H9 (cell line): Measurements from ENCODE around the gene CNNM3. TPM values are rescaled to one million over a fixed set of nuclear protein-coding genes. Genes with fewer than 3 reads are reported as not detected.
A peak's percentile ranks its signal among the peaks of the same experiment; 100 is the strongest.

Experiments used
- DNase-seq: peaks from one replicate; pipeline ENCODE4 v3.0.0-alpha.2; 2017
- H2AFZ ChIP-seq: one replicate; pipeline ENCODE4 v1.6.1; 2013; ENCODE audit warnings: mild to moderate bottlenecking, low read length, control low read depth, moderate library complexity
- H2AK5ac ChIP-seq: 2 replicates; pipeline ENCODE4 v1.6.1; 2013; ENCODE audit warnings: low read length, control low read depth, mixed read lengths; ENCODE audit not compliant: insufficient read length
- H2BK120ac ChIP-seq: one replicate; pipeline ENCODE4 v1.6.1; 2013; ENCODE audit warnings: low read depth, mild to moderate bottlenecking, low read length, control low read depth, inconsistent platforms; ENCODE audit not compliant: poor library complexity, severe bottlenecking
- H2BK12ac ChIP-seq: 2 replicates; pipeline ENCODE4 v1.6.1; 2013; ENCODE audit warnings: low read length, control low read depth, mixed read lengths, low read depth; ENCODE audit not compliant: insufficient read length
- H2BK15ac ChIP-seq: 2 replicates; pipeline ENCODE4 v1.6.1; 2013; ENCODE audit warnings: low read depth, low read length, control low read depth
- H2BK20ac ChIP-seq: one replicate; pipeline ENCODE4 v1.6.1; 2013; ENCODE audit warnings: low read depth, mild to moderate bottlenecking, low read length, control low read depth, inconsistent platforms; ENCODE audit not compliant: poor library complexity, severe bottlenecking
- H2BK5ac ChIP-seq: 2 replicates; pipeline ENCODE4 v1.6.1; 2013; ENCODE audit warnings: low read length, control low read depth, mixed read lengths; ENCODE audit not compliant: insufficient read length
- H3K14ac ChIP-seq: 2 replicates; pipeline ENCODE4 v1.6.1; 2013; ENCODE audit warnings: low read length, control low read depth; ENCODE audit not compliant: insufficient read depth
- H3K18ac ChIP-seq: 2 replicates; pipeline ENCODE4 v1.6.1; 2013; ENCODE audit warnings: low read depth, mild to moderate bottlenecking, mixed read lengths, low read length, control low read depth; ENCODE audit not compliant: insufficient read length
- H3K23ac ChIP-seq: 2 replicates; pipeline ENCODE4 v1.6.1; 2013; ENCODE audit warnings: low read length, control low read depth, mixed read lengths, low read depth; ENCODE audit not compliant: insufficient read length
- H3K23me2 ChIP-seq: 2 replicates; pipeline ENCODE4 v1.6.1; 2013; ENCODE audit warnings: low read depth, mild to moderate bottlenecking, mixed read lengths, low read length, control low read depth; ENCODE audit not compliant: insufficient read length, poor library complexity, severe bottlenecking
- H3K27ac ChIP-seq: 2 replicates; pipeline ENCODE4 v1.5.1; 2013; ENCODE audit warnings: low read length, control low read depth, mixed read lengths, low read depth; ENCODE audit not compliant: insufficient read length
- H3K27me3 ChIP-seq: 2 replicates; pipeline ENCODE4 v1.6.1; 2013; ENCODE audit warnings: low read length, control low read depth, inconsistent platforms; ENCODE audit not compliant: insufficient read depth
- H3K4ac ChIP-seq: 2 replicates; pipeline ENCODE4 v1.6.1; 2013; ENCODE audit warnings: low read depth, mild to moderate bottlenecking, control low read depth, inconsistent platforms, low read length, moderate library complexity
- H3K4me1 ChIP-seq: 2 replicates; pipeline ENCODE4 v1.6.1; 2013; ENCODE audit warnings: low read length, control low read depth, inconsistent platforms; ENCODE audit not compliant: insufficient read depth
- H3K4me2 ChIP-seq: 2 replicates; pipeline ENCODE4 v1.6.1; 2013; ENCODE audit warnings: low read length, control low read depth, mixed read lengths; ENCODE audit not compliant: insufficient read length, insufficient read depth
- H3K56ac ChIP-seq: 2 replicates; pipeline ENCODE4 v1.6.1; 2013; ENCODE audit warnings: low read depth, mild to moderate bottlenecking, mixed read lengths, low read length, control low read depth; ENCODE audit not compliant: insufficient read length
- H3K79me1 ChIP-seq: 2 replicates; pipeline ENCODE4 v1.6.1; 2013; ENCODE audit warnings: low read depth, mild to moderate bottlenecking, moderate library complexity, low read length, control low read depth, inconsistent platforms; ENCODE audit not compliant: insufficient read depth, poor library complexity, severe bottlenecking
- H3K79me2 ChIP-seq: 2 replicates; pipeline ENCODE4 v1.6.1; 2013; ENCODE audit warnings: low read length, control low read depth, inconsistent platforms; ENCODE audit not compliant: insufficient read depth
- H3K9ac ChIP-seq: 2 replicates; pipeline ENCODE4 v1.6.1; 2013; ENCODE audit warnings: low read length, control low read depth, mixed read lengths; ENCODE audit not compliant: insufficient read length; ENCODE audit errors: extremely low read depth
- H3K9me3 ChIP-seq: one replicate; pipeline ENCODE4 v1.6.1; 2013; ENCODE audit warnings: low read depth, low read length, inconsistent platforms; ENCODE audit not compliant: control insufficient read depth
- H3T11ph ChIP-seq: one replicate; pipeline ENCODE4 v1.6.1; 2013; ENCODE audit warnings: mild to moderate bottlenecking, low read length, control low read depth, inconsistent platforms
- H4K20me1 ChIP-seq: one replicate; pipeline ENCODE4 v1.6.1; 2013; ENCODE audit not compliant: control insufficient read depth, insufficient read length, insufficient read depth
- H4K5ac ChIP-seq: 2 replicates; pipeline ENCODE4 v1.6.1; 2013; ENCODE audit warnings: low read depth, mild to moderate bottlenecking, mixed read lengths, low read length, control low read depth; ENCODE audit not compliant: insufficient read length
- H4K8ac ChIP-seq: replicated peaks from 2 replicates; pipeline ENCODE4 v1.6.1; 2013; ENCODE audit warnings: low read length, control low read depth, mixed read lengths, low read depth; ENCODE audit not compliant: insufficient read length
- H4K91ac ChIP-seq: 2 replicates; pipeline ENCODE4 v1.6.1; 2013; ENCODE audit warnings: low read depth, mild to moderate bottlenecking, moderate library complexity, mixed read lengths, low read length, control low read depth; ENCODE audit not compliant: insufficient read length
- H3K27ac Mint-ChIP-seq, 3 experiments: 2 replicates in 2 of 3; 3 replicates in 1 of 3; pipeline ENCODE4 v1.8.0; 2020 to 2021; ENCODE audit warnings: mixed read lengths in 3 of 3, mild to moderate bottlenecking in 1 of 3, moderate library complexity in 1 of 3
- H3K27me3 Mint-ChIP-seq: 2 replicates; pipeline ENCODE4 v1.8.0; 2021; ENCODE audit warnings: low read depth, mild to moderate bottlenecking, moderate library complexity, mixed read lengths
- H3K36me3 Mint-ChIP-seq, 3 experiments: 2 replicates in 2 of 3; 3 replicates in 1 of 3; pipeline ENCODE4 v1.8.0; 2020 to 2021; ENCODE audit warnings: low read depth in 3 of 3, mixed read lengths in 3 of 3; ENCODE audit not compliant: insufficient read depth in 1 of 3
- H3K4me1 Mint-ChIP-seq, 2 experiments: 2 replicates each; pipeline ENCODE4 v1.8.0; 2020; ENCODE audit warnings: mixed read lengths in 2 of 2
- H3K4me3 Mint-ChIP-seq, 2 experiments: 2 replicates in 1 of 2; 3 replicates in 1 of 2; pipeline ENCODE4 v1.8.0; 2020 to 2021; ENCODE audit warnings: mild to moderate bottlenecking in 2 of 2, mixed read lengths in 2 of 2, moderate library complexity in 1 of 2
- H3K9me3 Mint-ChIP-seq, 2 experiments: 2 replicates in 1 of 2; 3 replicates in 1 of 2; pipeline ENCODE4 v1.8.0; 2020; ENCODE audit warnings: mild to moderate bottlenecking in 2 of 2, mixed read lengths in 2 of 2, moderate library complexity in 1 of 2
- CTCF ChIP-seq: fragments of 200-600 bp; sonication (generic); conservative IDR thresholded peaks from 3 replicates; pipeline ENCODE4 v1.8.0; 2021; ENCODE audit warnings: antibody characterized with exemption, mild to moderate bottlenecking
- WGBS: extraction: QIAGEN DNeasy Blood & Tissue Kit; methylation state at CpG from one replicate; pipeline ENCODE4 v1.1.7; 2013; ENCODE audit warnings: missing lambda C conversion rate, low lambda C conversion rate, mixed read lengths; ENCODE audit not compliant: insufficient read length; ENCODE audit errors: extremely low coverage; 5-methylcytosine and 5-hydroxymethylcytosine counted together
- long read RNA-seq: library from polyadenylated mRNA; unstranded; transcript quantifications from one replicate; pipeline ENCODE4 v2.0.0, GENCODE V29; 2020
- total RNA-seq: library from RNA; stranded (reverse); gene quantifications from 2 replicates; pipeline ENCODE4 v1.2.1, GENCODE V29; 2021

Gene CNNM3
- 22.8 and 25.0 TPM in 2 replicates for total RNA-seq
- long read RNA-seq, partial matches to known transcripts, result 1 of 3 reads
- long read RNA-seq, other reads (novel, unspliced or antisense), result 2 of 3 reads

- Histone ChIP-seq H3K9me3 (no peaks in the 10 kb centered on the region), H4K91ac (no peak within 1 kb of the TSS), H3K23ac (no peak within 1 kb of the TSS), H2AFZ (peak within 1 kb of the TSS; percentile 79), H3K79me2 (peaks cover 2% of the 10 kb centered on the region; the same call in 1 of the 2 replicates), H2BK120ac (no peak within 1 kb of the TSS), H3K27ac (no peak within 1 kb of the TSS), H3K4me1 (peaks cover 3% of the 10 kb centered on the region; the same call in 1 of the 2 replicates), H3K27me3 (no peaks in the 10 kb centered on the region), H2BK20ac (no peak within 1 kb of the TSS), H3K4ac (no peak within 1 kb of the TSS), H3K4me2 (peak within 1 kb of the TSS; percentile 85), H3K56ac (no peak within 1 kb of the TSS), H3K14ac (peak within 1 kb of the TSS; percentile 10; the same call in 1 of the 2 replicates), H2BK12ac (no peak within 1 kb of the TSS), H2BK15ac (no peak within 1 kb of the TSS; the same call in 1 of the 2 replicates), H3K79me1 (peaks cover 2% of the 10 kb centered on the region), H2BK5ac (no peak within 1 kb of the TSS), H4K5ac (no peak within 1 kb of the TSS), H4K20me1 (peaks cover 2% of the 10 kb centered on the region), H3K18ac (no peak within 1 kb of the TSS), H3K23me2 (peaks cover 7% of the 10 kb centered on the region), H3T11ph (no peak within 1 kb of the TSS), H4K8ac (no peak within 1 kb of the TSS), H3K9ac (peak within 1 kb of the TSS; percentile 59), H2AK5ac (no peak within 1 kb of the TSS)
- Mint-ChIP-seq H3K36me3 (peaks cover 14 to 33% (median 31%) of the 10 kb centered on the region in 3 experiments), H3K27me3 (peaks cover 1% of the 10 kb centered on the region; the same call in 1 of the 2 replicates), H3K27ac (peak within 1 kb of the TSS in 2 of 3 experiments; percentile 23 to 27; a peak in 5 of 7 replicates), H3K4me3 (peak within 1 kb of the TSS; percentile 78 to 88), H3K9me3 (no peaks in the 10 kb centered on the region; a peak in 1 of 5 replicates), H3K4me1 (peaks cover 45 to 48% of the 10 kb centered on the region in 2 experiments)
- peak; percentile 96 for DNase-seq
- no CpG with 5 or more reads among the region's 103 CpGs for WGBS
- TF ChIP-seq CTCF, result peak; percentile 76
Measured at GRCh38 chr2:96816127-96816835, at the start of gene CNNM3. TSS of gene CNNM3 (plus strand) at chr2:96816268. CDS start at chr2:96816278, 10 bp downstream.
